IPS DF 6.9 (cell line): ENCODE data around the gene MRLN.
"Not testable (repeated sequence)": the region's sequence is repeated elsewhere in the genome, so short reads cannot be mapped to it uniquely, and the experiment has no call there.

Experiments used
- DNase-seq: peaks from one replicate; pipeline ENCODE4 v3.0.0-alpha.2; 2013; ENCODE audit warnings: low read depth, low spot score
- H3K27ac ChIP-seq: one replicate; pipeline ENCODE4 v1.5.1; 2013; ENCODE audit warnings: low read length, control low read depth
- H3K27me3 ChIP-seq: 2 replicates; pipeline ENCODE4 v1.6.1; 2013; ENCODE audit warnings: mild to moderate bottlenecking, low read length; ENCODE audit not compliant: control insufficient read depth, insufficient read depth
- H3K36me3 ChIP-seq: 2 replicates; pipeline ENCODE4 v1.6.1; 2013; ENCODE audit warnings: low read length; ENCODE audit not compliant: control insufficient read depth, insufficient read depth
- H3K4me1 ChIP-seq: 2 replicates; pipeline ENCODE4 v1.6.1; 2013; ENCODE audit warnings: low read length; ENCODE audit not compliant: control insufficient read depth, insufficient read depth
- H3K4me3 ChIP-seq: 2 replicates; pipeline ENCODE4 v1.5.1; 2013; ENCODE audit warnings: mild to moderate bottlenecking, low read length
- H3K9me3 ChIP-seq: 2 replicates; pipeline ENCODE4 v1.6.1; 2013; ENCODE audit warnings: low read length, inconsistent platforms; ENCODE audit not compliant: control insufficient read depth, insufficient read depth
- WGBS: extraction: QIAGEN DNeasy Blood & Tissue Kit; methylation state at CpG from one replicate; pipeline ENCODE4 v1.1.7; 2013; ENCODE audit warnings: mixed read lengths, missing lambda C conversion rate; ENCODE audit not compliant: insufficient read length, insufficient coverage; 5-methylcytosine and 5-hydroxymethylcytosine counted together

MRLN gene

GRCh38 chr10:59748834-59749233 is 4.4 kb downstream of the MRLN start:
- Histone ChIP-seq H3K4me3 (no peak overlapping the region), H3K9me3 (no peaks in the 10 kb centered on the region), H3K27me3 (no peaks in the 10 kb centered on the region), H3K36me3 (no peaks in the 10 kb centered on the region), H3K4me1 (no peaks in the 10 kb centered on the region), H3K27ac (no peak overlapping the region)
- DNase-seq, result no peak
- WGBS, result no CpG with 5 or more reads among the region's 1 CpG

GRCh38 chr10:59745163-59745650 is 8.0 kb downstream of the MRLN start:
- DNase-seq, result no peak
- no peak overlapping the region for H3K4me3 ChIP-seq
- no CpG with 5 or more reads among the region's 2 CpGs for WGBS
- no peaks in the 10 kb centered on the region for H3K9me3 ChIP-seq
- no peaks in the 10 kb centered on the region for H3K4me1 ChIP-seq
- H3K27me3 ChIP-seq, result no peaks in the 10 kb centered on the region
- no peak overlapping the region for H3K27ac ChIP-seq
- H3K36me3 ChIP-seq, result no peaks in the 10 kb centered on the region

GRCh38 chr10:59744762-59745161 is 8.5 kb downstream of the MRLN start:
- not testable (repeated sequence) for H3K9me3 ChIP-seq, H3K27me3 ChIP-seq, H3K36me3 ChIP-seq, H3K4me3 ChIP-seq, DNase-seq, H3K4me1 ChIP-seq, H3K27ac ChIP-seq
- WGBS, result no CpG with 5 or more reads among the region's 6 CpGs

DNA sequence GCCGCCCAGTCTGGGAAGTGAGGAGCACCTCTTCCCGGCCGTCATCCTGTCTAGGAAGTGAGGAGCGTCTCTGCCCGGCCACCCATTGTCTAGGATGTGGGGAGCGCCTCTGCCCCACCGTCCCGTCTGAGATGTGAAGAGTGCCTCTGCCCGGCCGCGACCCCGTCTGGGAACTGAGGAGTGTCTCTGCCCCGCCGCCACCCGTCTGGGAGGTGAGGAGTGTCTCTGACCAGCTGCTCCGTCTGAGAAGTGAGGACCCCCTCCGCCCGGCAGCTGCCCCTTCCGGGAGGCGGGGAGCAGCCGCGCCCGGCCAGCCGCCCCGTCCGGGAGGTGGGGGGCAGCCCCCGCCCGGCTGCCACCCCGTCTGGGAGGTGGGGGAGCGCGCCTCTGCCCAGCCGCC is 9.1 kb downstream of the MRLN start:
- DNase-seq, H3K9me3 ChIP-seq, H3K4me1 ChIP-seq, H3K27ac ChIP-seq, H3K4me3 ChIP-seq, H3K36me3 ChIP-seq, H3K27me3 ChIP-seq: not testable (repeated sequence)
- WGBS, result no CpG with 5 or more reads among the region's 32 CpGs

DNA sequence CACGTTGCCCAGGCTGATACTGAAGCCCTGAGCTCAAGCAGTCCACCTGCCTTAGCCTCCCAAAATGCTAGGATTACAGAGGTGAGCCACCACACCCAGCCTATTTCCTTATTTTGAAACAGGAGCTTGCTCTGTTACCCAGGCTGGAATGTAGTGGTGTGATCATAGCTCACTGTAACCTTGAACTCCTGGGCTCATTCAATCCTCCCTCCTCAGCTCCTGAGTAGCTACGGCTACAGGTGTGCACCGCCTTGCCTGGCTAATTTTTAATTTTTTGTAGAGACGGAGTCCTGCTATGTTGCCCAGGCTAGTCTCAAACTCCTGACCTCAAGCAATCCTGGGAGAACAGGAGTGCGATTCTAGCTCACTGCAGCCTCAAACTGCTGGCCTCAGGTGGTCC is 11.7 kb downstream of the MRLN start:
- no peak overlapping the region for H3K27ac ChIP-seq
- no peak overlapping the region for H3K4me3 ChIP-seq
- H3K27me3 ChIP-seq, result no peaks in the 10 kb centered on the region
- no peak for DNase-seq
- H3K9me3 ChIP-seq, result no peaks in the 10 kb centered on the region
- no peaks in the 10 kb centered on the region for H3K36me3 ChIP-seq
- no CpG with 5 or more reads among the region's 5 CpGs for WGBS
- no peaks in the 10 kb centered on the region for H3K4me1 ChIP-seq

DNA sequence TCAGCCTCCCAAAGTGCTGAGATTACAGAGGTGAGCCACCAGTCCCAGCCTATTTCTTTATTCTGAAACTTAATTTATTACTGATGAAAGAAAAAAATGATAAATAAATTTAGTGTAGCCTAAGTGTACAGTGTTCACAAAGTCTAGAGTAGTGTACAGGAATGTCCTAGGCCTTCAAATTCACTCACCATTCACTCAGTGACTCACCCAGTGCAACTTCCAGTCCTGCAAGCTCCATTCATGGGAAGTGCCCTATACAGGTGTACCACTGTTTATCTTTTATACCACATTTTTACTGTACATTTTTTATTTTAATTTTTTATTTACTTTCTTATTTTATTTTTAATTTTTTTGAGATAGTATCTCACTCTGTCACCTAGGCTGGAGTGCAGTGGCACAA is 12.2 kb downstream of the MRLN start:
- Histone ChIP-seq H3K4me3 (no peak overlapping the region), H3K9me3 (no peaks in the 10 kb centered on the region), H3K4me1 (no peaks in the 10 kb centered on the region), H3K36me3 (no peaks in the 10 kb centered on the region), H3K27ac (no peak overlapping the region), H3K27me3 (no peaks in the 10 kb centered on the region)
- DNase-seq, result no peak

DNA sequence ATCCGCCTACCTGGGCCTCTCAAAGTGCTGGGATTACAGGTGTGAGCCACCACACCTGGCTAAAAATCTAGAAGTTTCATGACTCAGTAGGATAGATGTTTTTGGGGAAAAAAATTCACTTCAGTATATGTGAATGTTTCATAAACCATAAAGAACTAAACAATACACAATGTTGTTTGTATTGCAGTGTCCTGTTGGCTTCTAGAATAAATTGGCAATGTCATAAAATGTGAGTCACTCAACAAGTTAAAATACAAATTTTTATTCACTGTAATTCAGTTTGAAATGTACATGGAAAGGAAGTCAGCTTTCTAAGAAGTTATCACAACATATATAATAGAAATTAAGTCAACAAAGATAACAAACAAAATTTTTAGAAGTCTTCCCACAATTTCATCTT is 16.5 kb downstream of the MRLN start:
- DNase-seq, result no peak

DNA sequence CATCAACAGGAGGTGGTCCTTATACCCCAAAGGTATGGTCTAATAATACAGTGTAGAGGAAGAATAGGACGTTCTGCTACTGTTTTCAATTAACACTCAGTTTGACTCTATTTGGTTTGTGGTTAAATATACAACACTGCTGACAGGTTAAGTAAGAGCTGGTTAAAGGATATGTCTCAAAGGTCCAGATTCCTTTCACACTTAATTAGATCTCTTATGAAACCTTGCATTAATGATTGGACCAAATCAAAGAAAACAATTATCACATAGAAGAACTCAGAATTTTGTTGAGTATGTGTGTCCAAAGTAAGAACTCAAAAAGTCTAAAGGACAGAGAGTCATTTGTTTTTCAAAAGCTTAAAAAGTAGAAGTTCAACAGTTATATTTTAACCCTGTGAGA is 18.0 kb downstream of the MRLN start:
- WGBS, result no CpG with 5 or more reads among the region's 1 CpG
- Histone ChIP-seq H3K4me1 (no peaks in the 10 kb centered on the region), H3K27me3 (no peaks in the 10 kb centered on the region), H3K9me3 (no peaks in the 10 kb centered on the region), H3K4me3 (no peak overlapping the region), H3K36me3 (no peaks in the 10 kb centered on the region), H3K27ac (no peak overlapping the region)
- no peak for DNase-seq

More for the DNA sequence above, 16.5 kb downstream of the MRLN start:
- Histone ChIP-seq H3K27me3 (no peaks in the 10 kb centered on the region), H3K4me3 (no peak overlapping the region), H3K4me1 (no peaks in the 10 kb centered on the region), H3K9me3 (no peaks in the 10 kb centered on the region), H3K27ac (no peak overlapping the region), H3K36me3 (no peaks in the 10 kb centered on the region)
- WGBS, result no CpG with 5 or more reads among the region's 1 CpG

GRCh38 chr10:59734014-59734462 is 19.2 kb downstream of the MRLN start:
- no peaks in the 10 kb centered on the region for H3K36me3 ChIP-seq
- 100% methylated on average over 1 of the region's 3 CpGs for WGBS
- no peak overlapping the region for H3K27ac ChIP-seq
- H3K4me3 ChIP-seq, result no peak overlapping the region
- DNase-seq, result no peak
- no peaks in the 10 kb centered on the region for H3K4me1 ChIP-seq
- no peaks in the 10 kb centered on the region for H3K27me3 ChIP-seq
- no peaks in the 10 kb centered on the region for H3K9me3 ChIP-seq

DNA sequence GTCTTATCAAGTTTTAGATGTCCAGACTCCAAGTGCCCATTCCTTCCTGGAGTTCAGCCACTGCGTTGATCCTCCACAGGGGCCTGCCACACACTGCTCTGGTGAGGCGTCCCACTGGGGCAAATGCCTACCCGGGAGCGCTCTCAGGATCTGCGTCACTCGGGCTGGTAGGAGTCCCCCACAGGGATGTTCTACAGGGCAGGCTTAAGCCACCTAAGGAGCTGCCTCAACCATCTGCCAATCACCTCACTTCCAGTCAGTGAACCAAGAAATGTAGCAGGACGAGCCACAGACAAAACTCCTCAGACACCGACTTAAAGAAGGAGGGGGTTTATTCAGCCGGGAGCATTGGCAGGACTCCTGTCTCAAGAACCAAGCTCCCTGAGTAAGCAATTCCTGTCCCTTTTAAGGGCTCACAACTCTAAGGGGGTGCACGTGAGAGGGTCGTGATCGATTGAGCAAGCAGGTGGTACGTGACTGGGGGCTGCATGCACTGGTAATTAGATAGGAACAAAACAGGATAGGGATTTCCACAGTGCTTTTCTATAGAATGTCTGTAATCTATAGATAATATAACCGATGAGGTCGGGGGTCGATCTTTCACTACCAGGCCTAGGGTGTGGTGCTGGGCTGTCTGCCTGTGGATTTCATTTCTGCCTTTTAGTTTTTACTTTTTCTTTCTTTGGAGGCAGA is 19.8 kb downstream of the MRLN start:
- DNase-seq, H3K27ac ChIP-seq, H3K36me3 ChIP-seq, H3K4me3 ChIP-seq, H3K9me3 ChIP-seq, H3K4me1 ChIP-seq, H3K27me3 ChIP-seq: not testable (repeated sequence)
- no CpG with 5 or more reads among the region's 16 CpGs for WGBS

GRCh38 chr10:59732849-59733248 is 20.4 kb downstream of the MRLN start:
- not testable (repeated sequence) for H3K4me3 ChIP-seq, H3K36me3 ChIP-seq, H3K27me3 ChIP-seq, H3K9me3 ChIP-seq, DNase-seq, H3K27ac ChIP-seq, H3K4me1 ChIP-seq
- WGBS, result no CpG with 5 or more reads among the region's 4 CpGs
